GM12891 (cell line): Measurements from ENCODE around the gene F2RL3.
"Not testable (repeated sequence)": the region's sequence is repeated elsewhere in the genome, so short reads cannot be mapped to it uniquely, and the experiment has no call there.

Experiments
- DNase-seq: peaks from one replicate; pipeline ENCODE4 v3.0.0; 2011; ENCODE audit warnings: low spot score; ENCODE audit not compliant: insufficient read length
- FAIRE-seq: peaks from 2 replicates; lab custom pipeline; 2011; peaks lifted over from hg19 to GRCh38; lab: Jason Lieb, UNC
- PAX5 ChIP-seq: IDR thresholded peaks from 2 replicates; pipeline ENCODE4 v1.6.1; 2011; ENCODE audit warnings: low read length, moderate library complexity, mild to moderate bottlenecking; ENCODE audit not compliant: insufficient read depth, severe bottlenecking
- POLR2A ChIP-seq: IDR thresholded peaks from 2 replicates; pipeline ENCODE4 v1.6.1; 2011; ENCODE audit warnings: low read depth, low read length, control low read depth
- POLR2AphosphoS5 ChIP-seq: IDR thresholded peaks from 2 replicates; pipeline ENCODE4 v1.6.1; 2011; ENCODE audit warnings: low read depth, low read length, control low read depth
- POU2F2 ChIP-seq: IDR thresholded peaks from 2 replicates; pipeline ENCODE4 v1.6.1; 2011; ENCODE audit warnings: low read depth, mild to moderate bottlenecking, control low read depth, low read length, moderate library complexity
- SPI1 ChIP-seq: IDR thresholded peaks from 2 replicates; pipeline ENCODE4 v1.6.1; 2011; ENCODE audit warnings: low read depth, low read length, control low read depth
- TAF1 ChIP-seq: IDR thresholded peaks from 2 replicates; pipeline ENCODE4 v1.6.1; 2011; ENCODE audit warnings: low read depth, low read length, control low read depth

The F2RL3 gene

GRCh38 chr19:16920816-16921529 lies 32.2 kb downstream of the F2RL3 start:
- FAIRE-seq (no peak), DNase-seq (no peak)
- TF ChIP-seq PAX5 (no peak), SPI1 (no peak), POLR2A (no peak), POLR2AphosphoS5 (no peak), TAF1 (no peak), POU2F2 (no peak)

GRCh38 chr19:16921766-16922591 lies 33.2 kb downstream of the F2RL3 start:
- DNase-seq, result no peak
- no peak for FAIRE-seq
- TF ChIP-seq SPI1 (no peak), POLR2AphosphoS5 (no peak), POLR2A (no peak), TAF1 (no peak), PAX5 (no peak), POU2F2 (no peak)

- TF ChIP-seq SPI1 (no peak), POU2F2 (no peak), TAF1 (no peak), POLR2AphosphoS5 (no peak), PAX5 (no peak), POLR2A (no peak)
- FAIRE-seq, result no peak
- DNase-seq, result no peak
Measured at GRCh38 chr19:16922592-16922934, 33.8 kb downstream of the F2RL3 start.

GRCh38 chr19:16922949-16923348 lies 34.1 kb downstream of the F2RL3 start:
- TF ChIP-seq SPI1 (no peak), POLR2AphosphoS5 (no peak), POU2F2 (no peak), POLR2A (no peak), TAF1 (no peak), PAX5 (no peak)
- no peak for DNase-seq
- FAIRE-seq, result no peak

- no peak for TF ChIP-seq SPI1
- no peak for TF ChIP-seq POU2F2
- TF ChIP-seq TAF1, result no peak
- no peak for TF ChIP-seq POLR2A
- TF ChIP-seq PAX5, result no peak
- no peak for FAIRE-seq
- DNase-seq, result no peak
Measured at GRCh38 chr19:16927883-16928282, 39.1 kb downstream of the F2RL3 start.

- no peak for DNase-seq
Measured at GRCh38 chr19:16928351-16928750, 39.6 kb downstream of the F2RL3 start.

GRCh38 chr19:16928916-16929315 lies 40.1 kb downstream of the F2RL3 start:
- DNase-seq (no peak), FAIRE-seq (no peak)
- TF ChIP-seq POLR2AphosphoS5 (no peak), PAX5 (no peak), POLR2A (no peak)

More at GRCh38 chr19:16928351-16928750, 39.6 kb downstream of the F2RL3 start:
- no peak for TF ChIP-seq POLR2A
- no peak for TF ChIP-seq POU2F2
- TF ChIP-seq TAF1, result no peak
- FAIRE-seq, result no peak

- FAIRE-seq, result no peak
Measured at GRCh38 chr19:16930753-16931152, 42.0 kb downstream of the F2RL3 start.

GRCh38 chr19:16931306-16931705 lies 42.5 kb downstream of the F2RL3 start:
- TF ChIP-seq POLR2AphosphoS5 (no peak), PAX5 (no peak), POLR2A (no peak), POU2F2 (no peak), TAF1 (no peak), SPI1 (no peak)
- no peak for FAIRE-seq

More at GRCh38 chr19:16930753-16931152, 42.0 kb downstream of the F2RL3 start:
- TF ChIP-seq PAX5 (no peak), SPI1 (no peak), TAF1 (no peak), POLR2AphosphoS5 (no peak), POU2F2 (no peak)
- no peak for DNase-seq

GRCh38 chr19:16934489-16934888 lies 45.7 kb downstream of the F2RL3 start:
- no peak for TF ChIP-seq POLR2A
- no peak for FAIRE-seq
- no peak for DNase-seq

More at GRCh38 chr19:16931306-16931705, 42.5 kb downstream of the F2RL3 start:
- no peak for DNase-seq

- DNase-seq, result no peak
- no peak for FAIRE-seq
- TF ChIP-seq POLR2AphosphoS5 (no peak), TAF1 (no peak)
Measured at GRCh38 chr19:16936901-16937300, 48.1 kb downstream of the F2RL3 start.

GRCh38 chr19:16937796-16938195 lies 49.0 kb downstream of the F2RL3 start:
- FAIRE-seq, DNase-seq: not testable (repeated sequence)
